HepG2 (cell line): ENCODE data around the gene TMEM131L. TPM values are rescaled to one million over a fixed set of nuclear protein-coding genes. Genes with fewer than 3 reads are reported as not detected.

ENCODE experiments used
- ATAC-seq: fragments of 200-7000 bp; cut with Tn5 transposase; 3 replicates; pipeline ENCODE4 v1.9.1; 2020; ENCODE audit warnings: mild to moderate bottlenecking, moderate library complexity
- Bru-seq: library from RNA; stranded (reverse); fragments of 400-500 nt; gene quantifications from one replicate; lab custom pipeline; 2021; lab: Mats Ljungman, UMichigan
- BruChase-seq, 2 experiments: library from RNA; stranded (reverse); fragments of 400-500 nt; gene quantifications; one replicate each; lab custom pipeline; 2021; lab: Mats Ljungman, UMichigan
- BruUV-seq: library from RNA; stranded (reverse); fragments of 400-500 nt; replicated peaks from 2 replicates; lab custom pipeline; 2021; lab: Mats Ljungman, UMichigan
- CTCF ChIA-PET: fragments of 300-600 bp; formaldehyde crosslinking; extraction: SDS; loops from one replicate; lab custom pipeline; 2021; ENCODE audit warnings: low total read pairs, inconsistent platforms, low intra/inter-chr PET ratio; lab: Yijun Ruan, JAX
- POLR2A ChIA-PET: fragments of 350-600 bp; sonication (Branson Sonifier 250); formaldehyde crosslinking; loops from one replicate; lab custom pipeline; 2020; ENCODE audit warnings: antibody characterized with exemption, inconsistent platforms; lab: Yijun Ruan, JAX
- DNase-seq: peaks from one replicate; pipeline ENCODE4 v3.0.0-alpha.2; 2015; ENCODE audit warnings: low spot score
- FAIRE-seq: peaks from 3 replicates; lab custom pipeline; 2011; peaks lifted over from hg19 to GRCh38; lab: Jason Lieb, UNC
- H2AFZ ChIP-seq: one replicate; pipeline ENCODE4 v1.6.1; 2011; ENCODE audit warnings: low read length, inconsistent platforms
- H3K27ac ChIP-seq: fragments of 300-600 bp; 3 replicates; pipeline ENCODE4 v1.8.0; 2011; ENCODE audit warnings: mixed run types, mild to moderate bottlenecking, mixed read lengths, low read length, inconsistent platforms; ENCODE audit not compliant: insufficient read depth; ENCODE audit errors: extremely low read length
- H3K27me3 ChIP-seq, 2 experiments: fragments of 200-600 bp in 1 of 2; 2 replicates in 1 of 2; 3 replicates in 1 of 2; pipeline versions ENCODE4 v1.6.0 to v1.8.0; 2011; ENCODE audit warnings: low read length in 2 of 2, mild to moderate bottlenecking in 2 of 2, moderate library complexity in 2 of 2, inconsistent platforms in 1 of 2; ENCODE audit not compliant: insufficient read depth in 2 of 2, control insufficient read depth in 1 of 2
- H3K36me3 ChIP-seq, 2 experiments: fragments of 200-600 bp in 1 of 2; replicated peaks in 1 of 2; 2 replicates in 1 of 2; 3 replicates in 1 of 2; pipeline versions ENCODE4 v1.5.1 to v1.8.0; 2011; ENCODE audit warnings: low read length in 2 of 2, inconsistent platforms in 1 of 2; ENCODE audit not compliant: insufficient read depth in 2 of 2, control insufficient read depth in 1 of 2
- H3K4me1 ChIP-seq: 2 replicates; pipeline ENCODE4 v1.5.1; 2012; ENCODE audit warnings: low read length, inconsistent platforms; ENCODE audit not compliant: insufficient read depth
- H3K4me2 ChIP-seq: 2 replicates; pipeline ENCODE4 v1.6.0; 2011; ENCODE audit warnings: low read depth, low read length, inconsistent platforms
- H3K4me3 ChIP-seq, 3 experiments: fragments of 200-600 bp in 1 of 3; sonication (generic), shearing (Covaris generic) in 1 of 3; replicated peaks in 1 of 3; 2 replicates each; pipeline ENCODE4 v1.5.1; 2011 to 2016; ENCODE audit warnings: low read length in 3 of 3, inconsistent platforms in 2 of 3, low read depth in 2 of 3, mild to moderate bottlenecking in 2 of 3, control low read depth in 1 of 3, mixed read lengths in 1 of 3; ENCODE audit not compliant: insufficient read depth in 1 of 3
- H3K79me2 ChIP-seq: one replicate; pipeline ENCODE4 v1.6.1; 2011; ENCODE audit warnings: low read length, inconsistent platforms; ENCODE audit not compliant: insufficient read depth
- H3K9ac ChIP-seq: 2 replicates; pipeline ENCODE4 v1.6.0; 2011; ENCODE audit warnings: mild to moderate bottlenecking, low read depth, low read length, inconsistent platforms; ENCODE audit not compliant: insufficient read depth
- H3K9me3 ChIP-seq: 2 replicates; pipeline ENCODE4 v1.5.1; 2012; ENCODE audit warnings: mild to moderate bottlenecking, low read length
- H4K20me1 ChIP-seq: 2 replicates; pipeline ENCODE4 v1.6.0; 2011; ENCODE audit warnings: inconsistent platforms, mild to moderate bottlenecking, low read length, moderate library complexity; ENCODE audit not compliant: insufficient read depth
- HNRNPK ChIP-seq: fragments of 200-400 bp; formaldehyde crosslinking; IDR thresholded peaks from 2 replicates; pipeline ENCODE4 v1.6.1; 2018; ENCODE audit warnings: low read length, low read depth, moderate library complexity, mild to moderate bottlenecking; ENCODE audit not compliant: poor library complexity, severe bottlenecking
- KMT2A ChIP-seq: sonication (generic); formaldehyde crosslinking; IDR thresholded peaks from 2 replicates; pipeline ENCODE4 v1.4.0; 2020; ENCODE audit warnings: missing genetic modification reagents
- RBFOX2 ChIP-seq: fragments of 200-400 bp; formaldehyde crosslinking; IDR thresholded peaks from 2 replicates; pipeline ENCODE4 v1.6.1; 2017; ENCODE audit warnings: low read depth, mild to moderate bottlenecking, low read length
- SP140L ChIP-seq: sonication (generic); formaldehyde crosslinking; IDR thresholded peaks from 2 replicates; pipeline ENCODE4 v1.4.0; 2020; ENCODE audit warnings: missing genetic modification reagents, borderline replicate concordance
- WGBS: methylation state at CpG from one replicate; pipeline ENCODE4 v1.1.6; 2017; ENCODE audit warnings: low lambda C conversion rate; 5-methylcytosine and 5-hydroxymethylcytosine counted together
- in situ Hi-C: cut with HindIII; loops from 2 replicates; pipeline ENCODE4 v1.10.0; 2017; ENCODE audit warnings: low pct_unique_long_range_greater_than_20kb; ENCODE audit not compliant: extremely low pct_ligation_motif_present
- intact Hi-C: fragments of 100-400 bp; cut with micrococcal nuclease; formaldehyde crosslinking; loops from one replicate; pipeline ENCODE4 v1.10.0; 2022; ENCODE audit not compliant: unreplicated experiment
- long read RNA-seq, 2 experiments: library from RNA in 1 of 2; library from polyadenylated mRNA in 1 of 2; stranded (forward) in 1 of 2; unstranded in 1 of 2; transcript quantifications; one replicate each; pipeline ENCODE4 v2.0.0, GENCODE V29; 2019 to 2022
- polyA minus RNA-seq, 3 experiments: library from RNA; depleted of rRNA, polyadenylated mRNA; stranded (reverse); fragments of >200 nt; gene quantifications; 2 replicates each; pipeline ENCODE4 v1.2.3, GENCODE V29; 2011; ENCODE audit warnings: low replicate concordance in 1 of 3
- polyA plus RNA-seq, 8 experiments: library from polyadenylated mRNA; depleted of rRNA in 3 of 8; stranded (reverse) in 7 of 8; unstranded in 1 of 8; fragments of >200 nt; fragmentation: Illumina TruSeq in 4 of 8; extraction: Trizol in 4 of 8; gene quantifications; 2 replicates each; pipeline versions ENCODE4 v1.2.1 to v1.2.3, GENCODE V29; 2011 to 2016; ENCODE audit warnings: low read depth in 4 of 8, missing spikeins in 1 of 8, mixed read lengths in 1 of 8; ENCODE audit not compliant: insufficient read depth in 1 of 8
- total RNA-seq, 5 experiments: library from RNA; depleted of rRNA; stranded (reverse); fragments of >200 nt; fragmentation: Illumina TruSeq; extraction: Trizol; gene quantifications; 2 replicates each; pipeline ENCODE4 v1.2.3, GENCODE V29; 2016; ENCODE audit warnings: low read depth in 1 of 5
- TF ChIP-seq, protein P1 (sequence below): sonication (generic); formaldehyde crosslinking; IDR thresholded peaks from 2 replicates; pipeline ENCODE4 v1.5.1; 2020; ENCODE audit warnings: missing genetic modification reagents, mild to moderate bottlenecking, borderline replicate concordance
- TF ChIP-seq, protein P2 (sequence below): sonication (generic); formaldehyde crosslinking; IDR thresholded peaks from 2 replicates; pipeline ENCODE4 v1.5.0; 2020; ENCODE audit warnings: mild to moderate bottlenecking, missing genetic modification reagents

Gene TMEM131L, protein sequence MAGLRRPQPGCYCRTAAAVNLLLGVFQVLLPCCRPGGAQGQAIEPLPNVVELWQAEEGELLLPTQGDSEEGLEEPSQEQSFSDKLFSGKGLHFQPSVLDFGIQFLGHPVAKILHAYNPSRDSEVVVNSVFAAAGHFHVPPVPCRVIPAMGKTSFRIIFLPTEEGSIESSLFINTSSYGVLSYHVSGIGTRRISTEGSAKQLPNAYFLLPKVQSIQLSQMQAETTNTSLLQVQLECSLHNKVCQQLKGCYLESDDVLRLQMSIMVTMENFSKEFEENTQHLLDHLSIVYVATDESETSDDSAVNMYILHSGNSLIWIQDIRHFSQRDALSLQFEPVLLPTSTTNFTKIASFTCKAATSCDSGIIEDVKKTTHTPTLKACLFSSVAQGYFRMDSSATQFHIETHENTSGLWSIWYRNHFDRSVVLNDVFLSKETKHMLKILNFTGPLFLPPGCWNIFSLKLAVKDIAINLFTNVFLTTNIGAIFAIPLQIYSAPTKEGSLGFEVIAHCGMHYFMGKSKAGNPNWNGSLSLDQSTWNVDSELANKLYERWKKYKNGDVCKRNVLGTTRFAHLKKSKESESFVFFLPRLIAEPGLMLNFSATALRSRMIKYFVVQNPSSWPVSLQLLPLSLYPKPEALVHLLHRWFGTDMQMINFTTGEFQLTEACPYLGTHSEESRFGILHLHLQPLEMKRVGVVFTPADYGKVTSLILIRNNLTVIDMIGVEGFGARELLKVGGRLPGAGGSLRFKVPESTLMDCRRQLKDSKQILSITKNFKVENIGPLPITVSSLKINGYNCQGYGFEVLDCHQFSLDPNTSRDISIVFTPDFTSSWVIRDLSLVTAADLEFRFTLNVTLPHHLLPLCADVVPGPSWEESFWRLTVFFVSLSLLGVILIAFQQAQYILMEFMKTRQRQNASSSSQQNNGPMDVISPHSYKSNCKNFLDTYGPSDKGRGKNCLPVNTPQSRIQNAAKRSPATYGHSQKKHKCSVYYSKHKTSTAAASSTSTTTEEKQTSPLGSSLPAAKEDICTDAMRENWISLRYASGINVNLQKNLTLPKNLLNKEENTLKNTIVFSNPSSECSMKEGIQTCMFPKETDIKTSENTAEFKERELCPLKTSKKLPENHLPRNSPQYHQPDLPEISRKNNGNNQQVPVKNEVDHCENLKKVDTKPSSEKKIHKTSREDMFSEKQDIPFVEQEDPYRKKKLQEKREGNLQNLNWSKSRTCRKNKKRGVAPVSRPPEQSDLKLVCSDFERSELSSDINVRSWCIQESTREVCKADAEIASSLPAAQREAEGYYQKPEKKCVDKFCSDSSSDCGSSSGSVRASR (N-terminal part only)
- total RNA-seq (2016; rRNA removed; fragmentation: Illumina TruSeq; extraction: Trizol) (2.4 and 4.5 TPM in 2 replicates), polyA plus RNA-seq (2011; rRNA removed) (2.2 and 2.8 TPM in 2 replicates), polyA minus RNA-seq (2011; rRNA and poly(A)+ RNA removed; ENCODE audit: low replicate concordance) (5.2 and 8.7 TPM in 2 replicates), Bru-seq, nascent RNA (percentile 53 among the genes with signal in this experiment), BruChase-seq, experiment 1, labeled RNA remaining after a 6-hour chase (percentile 49 among the genes with signal in this experiment), BruChase-seq, experiment 2, labeled RNA remaining after a 2-hour chase (percentile 49 among the genes with signal in this experiment)
- total RNA-seq (2016; cell fraction: cytosol; rRNA removed; fragmentation: Illumina TruSeq; extraction: Trizol; ENCODE audit: low read depth): 1.2 and 1.4 TPM in 2 replicates
- total RNA-seq (2016; cell fraction: insoluble cytoplasmic fraction; rRNA removed; fragmentation: Illumina TruSeq; extraction: Trizol): 2.7 and 4.5 TPM in 2 replicates
- total RNA-seq (2016; cell fraction: membrane; rRNA removed; fragmentation: Illumina TruSeq; extraction: Trizol): 1.1 and 2.7 TPM in 2 replicates
- total RNA-seq (2016; cell fraction: nucleus; rRNA removed; fragmentation: Illumina TruSeq; extraction: Trizol): 10.8 and 10.9 TPM in 2 replicates
- 1.3 and 2.2 TPM in 2 replicates for polyA plus RNA-seq (2011; cell fraction: cytosol; rRNA removed)
- 4.1 and 4.5 TPM in 2 replicates for polyA plus RNA-seq (2011; cell fraction: nucleus; rRNA removed)
- 2.3 and 5.2 TPM in 2 replicates for polyA plus RNA-seq (2012)
- 0.16 and 0.25 TPM in 2 replicates for polyA plus RNA-seq (2016; cell fraction: cytosol; fragmentation: Illumina TruSeq; extraction: Trizol; ENCODE audit: low read depth)
- 1.7 and 2.1 TPM in 2 replicates for polyA plus RNA-seq (2016; cell fraction: insoluble cytoplasmic fraction; fragmentation: Illumina TruSeq; extraction: Trizol; ENCODE audit: low read depth)
- 0.18 and 0.30 TPM in 2 replicates for polyA plus RNA-seq (2016; cell fraction: membrane; fragmentation: Illumina TruSeq; extraction: Trizol; ENCODE audit: low read depth)
- polyA plus RNA-seq (2016; cell fraction: nucleus; fragmentation: Illumina TruSeq; extraction: Trizol; ENCODE audit: insufficient read depth, low read depth): 6.6 and 8.4 TPM in 2 replicates
- 3.6 and 7.2 TPM in 2 replicates for polyA minus RNA-seq (2011; cell fraction: cytosol; rRNA and poly(A)+ RNA removed)
- 10.8 and 14.8 TPM in 2 replicates for polyA minus RNA-seq (2011; cell fraction: nucleus; rRNA and poly(A)+ RNA removed)
- long read RNA-seq, experiment 1, partial matches to known transcripts: 2 of 2 reads
- long read RNA-seq, experiment 1, other reads (novel, unspliced or antisense): 0 of 2 reads
- long read RNA-seq, experiment 2, full-length matches to known transcripts: 3 of 13 reads
- long read RNA-seq, experiment 2, partial matches to known transcripts: 6 of 13 reads
- long read RNA-seq, experiment 2, other reads (novel, unspliced or antisense): 4 of 13 reads

DNA sequence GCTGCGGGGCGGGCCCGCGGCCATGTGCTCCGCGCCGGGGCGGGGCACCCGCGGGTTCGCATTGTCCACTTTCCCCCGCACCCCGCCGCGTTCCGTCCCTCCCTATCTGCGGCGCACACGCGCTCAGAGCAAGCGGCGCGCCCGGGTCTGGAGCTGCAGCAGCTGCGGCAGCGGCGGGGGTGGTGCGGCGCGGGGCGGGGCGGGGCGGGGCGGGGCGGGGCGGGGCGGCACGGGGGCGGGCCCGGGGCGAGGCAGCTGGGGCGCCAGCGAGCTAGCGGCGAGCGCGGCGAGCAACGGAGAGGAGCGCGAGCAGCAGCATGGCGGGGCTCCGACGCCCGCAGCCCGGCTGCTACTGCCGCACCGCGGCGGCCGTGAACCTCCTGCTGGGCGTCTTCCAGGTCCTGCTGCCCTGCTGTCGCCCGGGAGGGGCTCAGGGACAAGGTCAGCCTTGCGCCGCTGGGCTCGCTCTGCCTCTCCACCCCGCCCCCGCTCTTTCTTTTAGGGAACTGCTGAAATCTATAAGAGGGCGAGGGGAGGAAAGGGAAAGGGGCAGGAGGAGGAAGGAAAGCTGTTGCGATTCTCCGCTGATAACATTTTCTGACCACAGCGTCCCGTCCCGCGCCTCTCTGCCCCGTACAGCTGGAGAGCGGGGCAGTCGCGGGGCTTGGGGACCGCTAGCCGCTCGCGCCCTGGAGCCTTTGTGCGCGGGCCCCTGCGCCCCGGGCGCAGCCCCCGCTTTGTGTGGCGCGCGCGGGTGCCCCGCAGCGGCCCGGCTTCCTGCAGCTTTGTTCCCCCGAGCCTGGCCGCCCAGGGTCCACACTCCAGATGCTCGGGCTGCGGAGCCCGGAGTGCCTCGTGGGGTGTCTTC is at the start of gene TMEM131L:
Gene TMEM131L (plus strand): TSS at position 280 of the 868 bp plus-strand sequence. CDS start 38 bp downstream, at position 318.
- BruUV-seq: no TSS peak
- no peaks in the 10 kb centered on the region for H3K36me3 ChIP-seq
- no peaks in the 10 kb centered on the region for H3K79me2 ChIP-seq
- H2AFZ ChIP-seq: peak within 1 kb of the TSS; percentile 22
- no peaks in the 10 kb centered on the region for H4K20me1 ChIP-seq
- in situ Hi-C loops (no loop called here), intact Hi-C loops (loop anchor here (2.0 to 5.0 kb wide), 3 partner anchors 51 to 122 kb away; partner anchors contain the start of gene MND1)
- H3K4me1 ChIP-seq: peaks cover 26% of the 10 kb centered on the region
- no peak within 1 kb of the TSS for H3K27ac ChIP-seq
- peak within 1 kb of the TSS; percentile 69 for H3K9ac ChIP-seq
- CTCF ChIA-PET: no interaction called here
- H3K4me2 ChIP-seq: peak within 1 kb of the TSS; percentile 95
- peak within 1 kb of the TSS; percentile 77 to 89 (median 86) for H3K4me3 ChIP-seq
- DNase-seq (peak; percentile 29), ATAC-seq (peak; percentile 88), FAIRE-seq (no peak)
- H3K9me3 ChIP-seq: no peaks in the 10 kb centered on the region
- H3K27me3 ChIP-seq: peaks cover 0 to 12% of the 10 kb centered on the region in 2 experiments; a peak in 3 of 5 replicates
- POLR2A ChIA-PET: interaction anchor here (1.0 to 2.0 kb wide), 7 partner anchors 12 to 98 kb away, joined by 3 to 13 read pairs (median 3); no protein-coding TSS in a partner anchor
- 2% methylated on average over 18 of the region's 103 CpGs for WGBS
- TF ChIP-seq RBFOX2 (peak; percentile 63), KMT2A (CRISPR knock-in tag) (0 out of 2 replicates have a peak, but pooled peaks have one; percentile 21), HNRNPK (peak; percentile 19), SP140L (CRISPR knock-in tag) (no peak)
- TF ChIP-seq, protein P1, sequence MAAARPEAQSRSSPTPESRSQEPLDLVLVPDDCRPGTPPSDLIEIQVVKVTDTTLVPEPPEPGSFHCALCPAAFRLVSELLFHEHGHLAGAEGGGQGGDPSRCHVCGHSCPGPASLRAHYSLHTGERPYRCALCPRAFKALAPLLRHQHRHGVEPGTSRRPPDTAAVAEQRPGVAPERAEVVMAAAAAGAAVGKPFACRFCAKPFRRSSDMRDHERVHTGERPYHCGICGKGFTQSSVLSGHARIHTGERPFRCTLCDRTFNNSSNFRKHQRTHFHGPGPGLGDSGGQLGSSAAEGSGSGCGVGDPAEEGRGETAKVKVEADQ (CRISPR knock-in tag): 0 out of 2 replicates have a peak, but pooled peaks have one; percentile 46
- TF ChIP-seq, protein P2, sequence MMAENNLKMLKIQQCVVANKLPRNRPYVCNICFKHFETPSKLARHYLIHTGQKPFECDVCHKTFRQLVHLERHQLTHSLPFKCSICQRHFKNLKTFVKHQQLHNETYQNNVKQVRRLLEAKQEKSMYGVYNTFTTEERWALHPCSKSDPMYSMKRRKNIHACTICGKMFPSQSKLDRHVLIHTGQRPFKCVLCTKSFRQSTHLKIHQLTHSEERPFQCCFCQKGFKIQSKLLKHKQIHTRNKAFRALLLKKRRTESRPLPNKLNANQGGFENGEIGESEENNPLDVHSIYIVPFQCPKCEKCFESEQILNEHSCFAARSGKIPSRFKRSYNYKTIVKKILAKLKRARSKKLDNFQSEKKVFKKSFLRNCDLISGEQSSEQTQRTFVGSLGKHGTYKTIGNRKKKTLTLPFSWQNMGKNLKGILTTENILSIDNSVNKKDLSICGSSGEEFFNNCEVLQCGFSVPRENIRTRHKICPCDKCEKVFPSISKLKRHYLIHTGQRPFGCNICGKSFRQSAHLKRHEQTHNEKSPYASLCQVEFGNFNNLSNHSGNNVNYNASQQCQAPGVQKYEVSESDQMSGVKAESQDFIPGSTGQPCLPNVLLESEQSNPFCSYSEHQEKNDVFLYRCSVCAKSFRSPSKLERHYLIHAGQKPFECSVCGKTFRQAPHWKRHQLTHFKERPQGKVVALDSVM (CRISPR knock-in tag): no peak
